ENCODE results near the gene TBPL2.
"Not testable (repeated sequence)": the region's sequence is repeated elsewhere in the genome, so short reads cannot be mapped to it uniquely, and the experiment has no call there.

Gene TBPL2

DNA sequence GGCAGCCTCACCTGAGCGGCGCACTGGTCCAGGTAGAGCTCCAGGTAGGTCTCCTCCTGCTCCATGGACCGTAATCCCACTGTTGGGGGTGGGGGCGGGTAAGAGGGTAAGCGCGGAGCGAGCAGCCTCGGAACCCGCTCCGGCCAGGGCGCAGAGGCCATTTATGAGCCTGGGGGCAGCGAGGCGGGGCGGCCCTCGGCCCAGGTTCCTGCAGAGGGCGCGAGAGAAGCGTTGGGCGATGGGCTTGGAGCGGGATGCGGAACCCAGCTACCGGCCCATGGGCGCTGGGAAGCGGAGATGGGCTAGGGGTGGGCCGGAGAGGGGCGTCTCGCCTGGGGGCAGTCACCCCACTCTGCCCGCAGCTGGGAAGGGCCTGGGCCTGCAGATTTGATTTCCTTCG, at the start of gene TBPL2:
Gene TBPL2, minus strand, starts transcription at position 232 of the 400 bp plus-strand sequence. Its CDS starts 167 bp downstream, at position 65.
- no peak for DNase-seq (ENCODE audit: low read depth)
- no peak within 1 kb of the TSS for H3K4me3 ChIP-seq (ENCODE audit: low read length)
- TF ChIP-seq, protein P1, sequence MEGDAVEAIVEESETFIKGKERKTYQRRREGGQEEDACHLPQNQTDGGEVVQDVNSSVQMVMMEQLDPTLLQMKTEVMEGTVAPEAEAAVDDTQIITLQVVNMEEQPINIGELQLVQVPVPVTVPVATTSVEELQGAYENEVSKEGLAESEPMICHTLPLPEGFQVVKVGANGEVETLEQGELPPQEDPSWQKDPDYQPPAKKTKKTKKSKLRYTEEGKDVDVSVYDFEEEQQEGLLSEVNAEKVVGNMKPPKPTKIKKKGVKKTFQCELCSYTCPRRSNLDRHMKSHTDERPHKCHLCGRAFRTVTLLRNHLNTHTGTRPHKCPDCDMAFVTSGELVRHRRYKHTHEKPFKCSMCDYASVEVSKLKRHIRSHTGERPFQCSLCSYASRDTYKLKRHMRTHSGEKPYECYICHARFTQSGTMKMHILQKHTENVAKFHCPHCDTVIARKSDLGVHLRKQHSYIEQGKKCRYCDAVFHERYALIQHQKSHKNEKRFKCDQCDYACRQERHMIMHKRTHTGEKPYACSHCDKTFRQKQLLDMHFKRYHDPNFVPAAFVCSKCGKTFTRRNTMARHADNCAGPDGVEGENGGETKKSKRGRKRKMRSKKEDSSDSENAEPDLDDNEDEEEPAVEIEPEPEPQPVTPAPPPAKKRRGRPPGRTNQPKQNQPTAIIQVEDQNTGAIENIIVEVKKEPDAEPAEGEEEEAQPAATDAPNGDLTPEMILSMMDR (IDR thresholded peaks at IDR 0.05; ENCODE audit: insufficient read depth, low read depth, low read length, missing control alignments), result no peak

DNA sequence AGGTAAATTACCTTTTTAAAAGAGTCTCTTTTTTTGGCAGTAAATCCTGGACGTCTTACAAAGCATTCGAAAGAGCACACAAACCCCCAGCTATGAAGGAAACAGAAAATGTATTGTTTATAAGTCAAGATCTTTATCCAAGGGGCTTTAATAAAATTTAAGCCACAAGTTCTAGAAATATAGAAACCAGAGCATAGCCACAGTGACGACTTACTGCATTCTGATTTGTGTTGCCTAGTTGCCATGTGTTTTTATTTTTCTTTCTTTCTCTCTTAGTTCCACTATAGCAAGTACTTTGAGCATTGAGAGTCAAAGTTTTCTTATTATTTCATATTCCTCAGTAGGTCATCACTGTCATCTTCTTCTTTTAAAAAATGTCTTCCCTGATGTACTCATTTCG, 47.8 kb upstream of the TBPL2 start:
- no peak overlapping the region for H3K4me3 ChIP-seq (ENCODE audit: low read length)
- TF ChIP-seq, protein P1 (IDR thresholded peaks at IDR 0.05; ENCODE audit: insufficient read depth, low read depth, low read length, missing control alignments), result no peak

DNA sequence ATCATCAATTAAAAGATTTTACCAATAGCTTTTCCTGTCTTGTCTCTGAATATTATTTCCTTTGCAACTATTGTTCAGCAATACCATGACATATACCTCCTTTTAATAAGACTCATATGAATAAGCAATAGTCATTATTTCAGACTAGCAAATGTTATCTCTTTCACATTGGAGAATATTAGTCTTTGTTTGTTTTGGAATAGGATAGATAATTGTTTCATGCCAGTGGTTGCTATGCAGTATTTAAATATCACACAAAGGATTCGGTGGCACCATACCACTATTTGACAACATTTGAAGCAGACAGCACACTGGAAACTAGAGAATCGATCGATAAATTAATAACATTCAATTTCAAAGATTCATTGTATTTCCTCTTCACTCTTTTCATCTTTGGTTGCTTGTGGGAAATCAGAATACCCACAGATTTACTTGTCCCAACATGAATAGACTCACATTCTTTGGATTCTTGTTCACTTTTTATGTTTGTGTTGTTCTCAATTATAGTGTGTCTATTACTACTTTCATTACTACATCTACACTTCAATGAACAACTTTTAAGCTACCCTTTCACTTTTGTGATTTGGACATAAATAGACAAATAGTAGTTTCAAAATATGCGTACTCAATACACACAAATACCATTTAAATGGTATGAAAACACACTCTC, 42.7 kb upstream of the TBPL2 start:
- peak; percentile 16 for DNase-seq (ENCODE audit: low read depth)
- H3K4me3 ChIP-seq (ENCODE audit: low read length), result no peak overlapping the region
- TF ChIP-seq, protein P1 (IDR thresholded peaks at IDR 0.05; ENCODE audit: insufficient read depth, low read depth, low read length, missing control alignments), result no peak

More for the DNA sequence above, 47.8 kb upstream of the TBPL2 start:
- no peak for DNase-seq (ENCODE audit: low read depth)

DNA sequence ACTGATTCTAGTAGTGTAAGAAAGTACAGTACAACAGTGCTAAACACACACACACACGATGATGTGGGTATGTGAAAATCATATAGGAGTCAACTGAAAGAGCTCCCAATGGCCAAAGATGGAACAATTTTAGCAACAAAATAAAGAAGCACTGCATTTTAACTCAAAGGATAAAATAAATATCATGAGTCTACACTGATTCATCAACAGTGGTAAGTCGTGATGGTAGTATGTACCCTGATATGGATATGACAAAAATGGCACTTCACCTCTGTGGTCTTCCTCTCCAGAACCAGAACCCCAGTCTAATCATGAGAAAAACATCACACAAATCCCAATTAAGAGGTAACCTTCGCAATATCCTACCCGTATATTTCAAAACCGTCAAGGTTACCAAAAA, 41.4 kb upstream of the TBPL2 start:
- TF ChIP-seq, protein P1 (IDR thresholded peaks at IDR 0.05; ENCODE audit: insufficient read depth, low read depth, low read length, missing control alignments), result no peak
- DNase-seq (ENCODE audit: low read depth), result no peak
- no peak overlapping the region for H3K4me3 ChIP-seq (ENCODE audit: low read length)

DNA sequence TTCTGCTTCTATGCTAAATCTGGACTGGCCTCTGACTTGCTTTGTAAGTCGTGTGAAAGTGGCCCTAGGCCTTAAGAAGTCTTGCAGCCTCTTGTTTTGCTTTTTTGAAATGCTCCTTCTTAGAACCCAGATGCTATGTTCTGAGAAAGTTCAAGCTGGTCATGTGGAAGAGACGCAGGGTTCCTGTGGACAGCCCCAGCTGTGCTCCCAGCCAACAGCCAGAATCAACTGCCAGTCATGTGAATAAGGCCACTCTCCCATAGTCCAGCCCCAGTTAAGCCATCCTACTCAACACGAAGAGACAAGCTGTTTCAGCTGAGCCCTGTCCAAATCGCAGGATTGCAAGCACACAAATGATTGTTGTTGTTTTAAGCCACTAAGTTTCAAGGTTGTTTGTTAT, 37.3 kb upstream of the TBPL2 start:
- DNase-seq (ENCODE audit: low read depth), result no peak
- H3K4me3 ChIP-seq (ENCODE audit: low read length), result no peak overlapping the region
- TF ChIP-seq, protein P1 (IDR thresholded peaks at IDR 0.05; ENCODE audit: insufficient read depth, low read depth, low read length, missing control alignments), result no peak

DNA sequence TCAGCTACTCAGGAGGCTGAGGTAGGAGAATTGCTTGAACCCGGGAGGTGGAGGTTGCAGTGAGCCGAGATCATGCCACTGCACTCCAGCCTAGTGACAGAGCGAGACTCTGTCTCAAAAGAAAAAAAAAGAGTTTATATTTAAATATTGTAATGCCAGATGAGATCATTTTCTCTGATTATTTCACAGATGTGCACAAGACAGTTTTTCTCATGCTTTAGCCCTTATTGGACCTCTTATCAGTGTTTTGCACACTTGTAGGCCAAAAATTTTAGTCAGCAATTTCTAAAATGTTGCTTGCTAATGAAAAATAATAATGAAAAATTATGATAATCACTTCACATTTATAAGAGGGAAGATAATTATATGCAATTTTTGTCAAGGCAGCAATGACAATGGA, 36.0 kb upstream of the TBPL2 start:
- DNase-seq (ENCODE audit: low read depth); H3K4me3 ChIP-seq (ENCODE audit: low read length): not testable (repeated sequence)

DNA sequence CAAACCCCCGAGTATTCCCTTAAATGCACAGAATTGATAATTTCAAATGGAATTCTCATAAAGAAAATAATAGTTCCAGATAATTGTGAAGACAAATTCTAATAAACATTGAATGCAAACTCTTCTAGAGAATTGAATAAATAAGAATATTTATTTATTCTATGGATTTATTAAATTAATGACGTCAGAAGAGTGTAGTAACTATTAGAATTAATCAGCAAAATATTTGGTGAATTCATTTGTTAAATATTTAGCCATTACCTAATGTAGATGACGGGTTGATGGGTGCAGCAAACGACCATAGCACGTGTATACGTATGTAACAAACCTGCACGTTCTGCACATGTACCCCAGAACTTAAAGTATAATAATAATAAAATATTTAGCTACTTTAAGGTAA, 33.4 kb upstream of the TBPL2 start:
- TF ChIP-seq, protein P1 (IDR thresholded peaks at IDR 0.05; ENCODE audit: insufficient read depth, low read depth, low read length, missing control alignments), result no peak
- no peak overlapping the region for H3K4me3 ChIP-seq (ENCODE audit: low read length)
- no peak for DNase-seq (ENCODE audit: low read depth)

Measured in epithelial cell of esophagus (primary cell).